Stimulated activated CD8-positive, alpha-beta memory T cell treated with anti-CD3 and anti-CD28 coated beads, Interleukin-7, amount 100 ng/mL, for 48 hours (primary cell): ENCODE results near the gene ITPK1.

Source experiments
- DNase-seq, 2 donors: peaks; one replicate each; pipeline ENCODE4 v3.0.0-alpha.2; 2020; ENCODE audit warnings: low read depth in 1 of 2; ENCODE audit errors: extremely low read depth in 1 of 2

The ITPK1 gene

DNA sequence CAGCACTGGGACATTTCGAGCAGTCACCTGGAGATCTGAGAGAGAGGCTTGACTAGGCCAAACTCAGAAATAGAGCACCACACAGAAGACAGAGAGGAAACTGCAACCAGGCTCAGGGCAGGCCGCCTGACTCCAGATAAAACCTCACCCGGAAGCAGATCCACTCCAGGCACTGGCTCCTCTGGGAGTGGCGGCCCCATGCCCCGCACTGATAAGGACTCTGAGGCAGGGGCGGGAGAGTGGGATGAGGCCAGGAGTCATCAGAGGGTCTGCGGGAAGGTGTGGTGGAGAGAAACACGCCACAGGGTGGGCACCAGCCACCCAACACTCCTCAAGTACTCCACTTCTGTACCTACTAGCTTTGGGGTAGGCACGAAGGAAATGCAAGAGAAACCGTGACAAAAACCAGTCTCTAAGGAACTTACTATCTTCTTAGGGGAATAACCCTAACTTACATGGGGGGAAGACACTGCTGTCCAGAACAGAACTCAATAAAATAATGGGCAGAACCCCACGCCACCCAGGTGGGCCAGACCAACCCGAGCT lies 121.5 kb downstream of the ITPK1 start:
- no peak for DNase-seq

DNA sequence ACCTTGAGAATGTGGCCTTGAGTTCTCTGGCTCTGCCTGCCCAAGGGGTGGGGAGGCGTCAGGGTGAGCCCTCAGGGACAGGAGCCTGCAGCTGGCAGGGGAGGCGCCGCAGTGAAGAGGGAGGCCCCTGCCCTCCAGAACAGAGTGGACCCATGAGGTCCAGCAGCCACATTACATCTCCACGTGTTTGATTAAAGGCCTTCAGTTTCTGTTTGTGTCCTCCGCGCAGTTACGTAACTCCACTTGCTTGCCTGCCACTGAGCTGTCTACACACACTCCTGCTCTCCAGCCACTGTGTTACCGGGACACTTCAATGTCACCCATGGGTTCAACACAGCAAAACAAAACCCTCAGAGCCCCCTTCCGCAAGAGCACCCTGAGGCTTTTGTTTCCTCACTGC lies 122.4 kb downstream of the ITPK1 start:
- DNase-seq = no peak

DNA sequence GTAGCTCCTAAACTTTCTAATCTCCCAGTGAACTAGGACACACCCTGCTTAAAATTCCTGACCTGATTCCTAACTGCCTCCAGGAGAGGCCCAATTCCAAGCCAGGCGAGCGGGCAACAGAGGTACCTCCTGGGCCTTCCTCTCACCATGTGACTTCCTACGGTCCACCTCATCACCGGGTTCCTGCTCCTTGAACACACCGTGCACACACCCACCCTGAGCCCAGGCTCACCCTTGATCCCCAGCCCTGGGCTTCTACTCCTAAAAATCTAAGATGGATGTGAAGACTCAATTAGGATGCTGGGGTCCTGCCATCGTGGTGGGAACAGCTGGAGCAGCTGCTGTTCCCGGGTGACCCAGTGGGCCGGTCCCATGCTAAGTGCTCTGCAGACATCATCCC lies 124.2 kb downstream of the ITPK1 start:
- no peak for DNase-seq

DNA sequence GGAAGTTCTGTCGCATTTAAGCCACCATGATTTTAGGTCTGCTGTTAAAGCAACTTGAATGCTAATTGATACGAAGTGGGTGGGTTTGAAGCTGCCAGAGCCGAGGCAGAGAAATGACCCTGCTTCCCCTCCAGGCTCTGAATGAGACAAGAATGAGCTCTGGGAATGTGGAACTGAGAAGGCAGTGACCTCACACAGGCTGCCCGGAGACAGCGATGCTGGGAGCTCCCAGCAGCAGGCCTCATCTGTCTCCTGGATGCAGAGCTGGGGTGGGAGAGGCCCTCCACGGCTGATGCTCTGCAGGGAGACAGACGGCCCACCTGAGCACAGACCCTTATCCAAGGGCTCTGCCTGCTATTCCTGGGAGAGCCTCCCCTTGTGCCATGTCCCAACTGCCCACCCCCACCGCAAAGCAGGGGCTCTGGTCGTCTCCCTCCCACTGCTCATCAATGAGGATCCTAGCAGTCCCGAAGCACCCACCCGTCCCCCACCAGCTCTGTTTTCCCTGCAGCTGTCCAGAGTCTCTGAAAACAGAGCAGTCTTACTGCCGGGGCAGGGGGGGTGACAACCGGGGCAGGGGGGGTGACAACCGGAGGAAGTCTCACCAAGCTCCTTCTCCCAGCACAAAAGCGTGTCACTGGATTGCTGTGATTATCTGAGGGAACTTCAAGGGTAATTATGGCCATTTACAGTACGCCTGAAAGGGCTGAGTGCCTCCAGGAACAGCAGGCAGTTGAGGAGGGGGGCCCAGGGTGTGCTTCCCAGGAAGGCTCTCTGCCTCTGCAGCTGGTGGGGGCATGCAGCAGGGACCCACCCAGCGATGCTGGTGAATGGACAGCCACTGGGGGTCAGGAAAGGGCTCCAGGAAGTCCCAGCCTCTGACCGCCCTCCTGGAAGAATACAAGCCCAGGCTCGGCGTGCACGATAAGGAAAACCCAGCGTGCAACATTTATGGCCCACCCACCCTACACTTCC lies 125.0 kb downstream of the ITPK1 start:
- no peak for DNase-seq

DNA sequence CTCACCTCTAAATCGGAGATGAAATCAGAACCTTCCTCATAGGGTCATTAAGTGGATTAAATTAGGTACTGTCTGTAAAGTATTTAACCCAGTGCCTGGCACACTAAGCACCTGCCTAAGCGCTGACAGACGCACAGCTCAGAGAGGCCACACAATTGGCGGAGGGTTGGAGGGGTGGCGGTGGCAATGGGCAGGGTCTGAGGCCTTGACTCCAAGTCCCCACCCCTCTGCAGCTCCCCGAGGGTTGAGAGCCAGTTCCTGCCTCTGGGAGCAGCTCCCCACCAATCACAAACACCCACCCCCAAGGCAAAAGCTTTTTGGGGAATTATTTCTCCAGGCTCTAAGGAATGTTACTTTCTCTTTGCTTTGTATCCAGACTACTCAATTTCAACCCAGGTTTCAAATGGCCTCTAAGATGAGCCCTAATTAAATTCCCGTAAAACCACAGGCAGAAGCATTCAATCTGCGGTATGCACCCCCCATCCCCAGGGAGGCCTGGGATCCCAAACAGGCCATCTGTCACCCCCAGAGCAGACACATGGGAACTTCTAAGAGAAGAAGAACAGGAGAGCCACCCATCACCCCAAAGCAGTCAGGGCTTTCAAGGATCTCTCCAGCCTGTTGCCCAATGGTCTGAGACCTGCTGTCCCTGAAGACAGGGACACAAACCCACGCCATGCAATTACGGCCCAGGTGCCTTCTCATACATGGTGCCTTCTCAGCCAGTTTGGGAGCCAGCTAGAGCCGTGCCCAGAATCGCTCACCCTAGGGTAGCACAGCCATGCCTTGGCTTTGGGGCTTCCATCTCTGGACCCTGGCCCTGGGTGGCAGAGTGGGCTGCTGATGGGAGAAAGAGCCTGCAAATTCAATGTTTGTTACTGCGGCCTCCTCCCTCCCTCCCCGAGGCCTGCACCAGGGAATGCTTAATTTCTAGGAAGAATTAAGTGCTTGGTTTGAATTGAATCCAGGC lies 126.7 kb downstream of the ITPK1 start:
- DNase-seq = no peak

DNA sequence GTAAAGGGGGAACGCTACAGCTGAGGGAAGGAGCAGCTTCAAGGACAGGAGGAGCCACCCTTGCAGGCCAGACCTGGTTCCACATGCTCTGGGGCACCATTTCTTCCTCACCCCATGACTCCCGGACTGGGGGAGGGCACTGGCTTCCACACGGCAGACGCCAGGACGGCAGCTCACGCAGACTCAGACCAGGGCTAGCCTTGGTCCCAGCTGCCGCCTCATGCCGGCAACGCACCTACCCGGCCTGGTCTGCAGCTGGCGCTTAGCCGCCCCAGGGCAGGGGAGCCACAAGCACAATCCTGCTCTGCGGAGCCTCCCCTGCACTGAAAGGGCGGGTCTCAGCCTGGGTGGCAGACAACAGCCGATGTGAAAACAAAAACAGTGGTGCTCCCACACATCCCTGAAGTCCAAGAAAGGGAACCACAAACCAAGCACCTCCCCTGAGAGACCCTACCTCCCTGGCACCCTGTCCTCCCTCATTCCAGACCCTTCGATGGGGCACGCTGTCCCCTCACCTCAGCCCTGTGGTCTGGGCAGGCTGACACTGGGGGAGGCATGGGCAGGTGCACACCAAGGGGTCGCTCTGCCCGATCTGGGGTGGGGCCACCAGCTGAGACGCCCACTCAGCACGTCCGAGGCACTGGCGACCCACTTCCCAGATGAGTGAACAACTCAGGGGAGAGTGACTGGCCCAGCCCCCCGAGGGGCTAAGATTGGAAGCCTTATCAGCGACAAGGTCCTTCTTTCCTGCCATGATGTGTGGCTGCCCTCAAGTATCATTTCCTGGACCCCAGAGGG lies 127.8 kb downstream of the ITPK1 start:
- no peak for DNase-seq

DNA sequence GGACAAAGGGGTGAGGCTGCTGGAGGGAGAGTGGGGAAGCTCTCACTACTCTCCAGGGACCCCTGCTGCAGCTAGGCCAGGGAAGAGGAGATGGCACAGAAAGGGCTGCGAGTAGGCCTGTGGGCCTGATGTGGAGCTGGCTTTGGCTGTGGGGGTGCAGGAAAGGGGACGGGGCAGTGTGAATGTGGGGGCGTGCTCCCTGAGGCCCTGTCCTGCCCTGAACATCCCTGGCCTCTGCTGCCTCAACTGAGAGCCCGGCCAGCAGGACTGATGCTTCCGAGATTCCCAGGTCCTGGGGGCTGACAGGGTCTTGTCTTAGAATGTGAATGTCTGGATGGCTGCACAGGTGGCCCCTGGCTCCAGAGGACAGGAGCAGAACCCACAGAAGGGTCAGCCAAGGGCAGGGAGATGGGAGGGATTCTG lies 128.6 kb downstream of the ITPK1 start:
- no peak for DNase-seq

DNA sequence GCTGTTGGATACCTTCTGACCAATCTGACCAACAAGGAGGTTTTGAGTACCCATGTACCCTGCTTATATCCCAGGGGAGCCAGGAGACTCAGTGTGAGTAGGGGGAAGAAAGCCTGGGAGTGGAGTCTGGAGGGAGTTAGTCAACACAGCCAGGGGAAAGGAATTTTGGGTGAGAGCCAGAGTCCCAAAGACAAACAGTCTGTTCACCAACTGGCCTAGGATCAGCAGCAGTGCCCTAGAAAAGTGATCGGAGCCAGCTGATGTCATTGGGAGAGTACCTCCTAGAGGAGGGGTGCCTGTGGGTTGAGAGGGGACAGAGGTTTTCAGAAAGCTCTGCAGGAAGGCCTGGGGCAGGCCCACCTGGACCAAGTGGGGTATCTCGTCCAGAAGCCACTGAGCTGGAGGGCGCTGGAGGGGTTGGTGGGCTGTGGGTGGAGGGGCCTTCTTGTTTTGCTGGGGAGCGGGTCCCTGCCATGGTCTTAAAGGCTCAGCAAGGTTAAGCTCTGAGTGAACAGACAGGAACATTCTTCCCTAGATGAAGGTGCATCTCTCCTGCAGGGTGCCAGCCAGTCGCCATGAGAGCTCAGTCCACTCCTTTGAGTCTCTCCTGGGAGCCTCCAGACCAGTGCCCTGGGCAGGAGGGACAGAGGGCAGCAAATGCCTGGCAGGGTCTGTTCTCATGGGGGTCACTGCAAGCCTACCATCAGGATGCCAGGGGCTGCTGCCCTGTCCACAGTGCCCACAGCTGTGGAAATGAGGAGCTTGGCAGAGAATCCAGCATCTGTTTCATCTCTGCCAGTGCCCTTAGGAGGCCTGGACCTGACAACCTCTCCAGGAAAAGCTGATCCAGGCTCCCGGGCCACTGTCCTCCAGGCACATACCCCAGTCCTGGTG lies 129.2 kb downstream of the ITPK1 start:
- DNase-seq = no peak

DNA sequence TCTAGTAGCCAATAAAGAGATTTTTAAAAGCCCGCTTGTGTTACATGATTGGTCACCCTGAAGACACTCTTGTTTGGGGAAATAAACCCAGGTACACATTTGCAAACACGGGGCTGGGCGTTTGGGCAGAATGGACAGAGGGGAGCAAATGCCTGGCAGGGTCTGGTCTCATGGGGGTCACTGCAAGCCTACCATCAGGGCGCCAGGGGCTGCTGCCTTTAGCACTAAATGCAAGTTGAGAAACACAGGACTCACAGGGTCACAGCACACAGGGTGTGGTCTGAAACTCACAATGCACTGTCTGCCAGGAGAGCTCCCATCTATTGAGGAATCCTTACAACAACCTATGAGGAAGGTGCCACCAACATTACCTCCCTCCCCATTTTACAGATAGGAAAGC lies 130.2 kb downstream of the ITPK1 start:
- DNase-seq = no peak

DNA sequence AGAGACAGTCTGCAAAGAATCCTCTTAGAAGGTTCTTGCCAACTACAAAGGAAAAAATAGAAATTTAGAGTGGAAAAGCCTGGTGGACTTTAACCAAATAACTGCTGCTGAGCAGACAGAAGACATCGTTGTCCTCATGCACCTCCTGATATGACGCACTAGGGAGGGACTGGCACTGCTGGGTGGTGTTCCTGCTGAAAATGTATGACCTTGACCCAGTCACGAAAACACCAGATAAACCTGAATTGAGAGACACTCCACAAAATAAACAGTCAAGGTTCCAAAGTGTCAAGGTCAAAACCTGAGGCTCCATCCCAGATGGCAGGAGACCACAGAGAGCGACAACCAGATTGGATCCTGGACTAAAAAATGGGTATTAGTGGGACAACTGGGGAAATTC lies 130.8 kb downstream of the ITPK1 start:
- no peak for DNase-seq

DNA sequence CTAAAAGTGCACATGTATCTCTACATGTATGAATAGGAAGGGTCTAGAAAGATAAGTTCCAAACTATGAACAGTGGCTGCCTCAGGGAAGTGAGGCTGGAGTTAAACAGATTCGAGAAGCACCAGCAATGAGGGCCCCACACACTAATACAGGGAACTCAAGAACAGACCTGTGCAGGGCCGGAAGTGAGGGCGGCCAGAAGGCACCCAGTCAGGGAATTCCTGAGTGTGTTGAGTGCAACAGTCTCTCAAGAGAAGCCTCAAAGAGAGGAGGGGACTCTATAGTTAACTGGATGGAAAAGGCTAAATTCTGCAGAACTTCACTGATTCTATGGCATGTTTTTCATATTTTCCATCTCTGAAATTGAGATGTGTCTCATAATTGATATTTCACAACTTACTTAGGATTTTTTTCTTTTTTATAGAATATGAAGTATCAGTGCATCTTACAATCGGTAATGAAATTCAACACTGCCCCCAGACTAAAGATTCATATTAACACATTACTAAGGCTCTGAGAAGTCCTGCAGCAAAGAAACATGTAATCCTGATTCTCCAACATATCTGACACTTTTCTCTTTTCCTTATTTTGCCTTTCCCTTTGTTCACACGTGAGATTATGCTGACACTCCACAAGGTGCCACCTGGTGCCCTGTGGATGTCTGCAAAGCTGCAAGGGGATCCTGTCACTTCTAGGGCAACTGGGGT lies 131.5 kb downstream of the ITPK1 start:
- no peak for DNase-seq

DNA sequence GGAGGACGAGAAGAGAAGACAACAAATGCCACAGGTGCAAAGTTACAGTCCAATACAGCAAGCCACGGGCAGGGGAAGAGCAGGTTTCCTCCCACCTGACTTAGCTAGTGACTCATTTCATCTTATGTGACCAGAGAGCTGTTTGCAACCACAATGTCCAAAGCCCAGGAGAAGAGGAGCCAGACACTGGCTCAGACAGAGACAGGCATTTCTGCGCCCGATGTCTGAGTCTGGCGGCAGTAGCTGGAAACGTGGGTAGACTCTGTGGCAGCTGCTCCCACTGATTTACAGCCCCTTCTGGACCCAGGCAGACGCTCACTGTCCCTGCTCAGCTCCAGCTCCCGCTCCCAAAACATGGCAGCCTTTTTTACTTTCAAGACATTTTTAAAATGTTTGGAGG lies 132.8 kb downstream of the ITPK1 start:
- DNase-seq = no peak

DNA sequence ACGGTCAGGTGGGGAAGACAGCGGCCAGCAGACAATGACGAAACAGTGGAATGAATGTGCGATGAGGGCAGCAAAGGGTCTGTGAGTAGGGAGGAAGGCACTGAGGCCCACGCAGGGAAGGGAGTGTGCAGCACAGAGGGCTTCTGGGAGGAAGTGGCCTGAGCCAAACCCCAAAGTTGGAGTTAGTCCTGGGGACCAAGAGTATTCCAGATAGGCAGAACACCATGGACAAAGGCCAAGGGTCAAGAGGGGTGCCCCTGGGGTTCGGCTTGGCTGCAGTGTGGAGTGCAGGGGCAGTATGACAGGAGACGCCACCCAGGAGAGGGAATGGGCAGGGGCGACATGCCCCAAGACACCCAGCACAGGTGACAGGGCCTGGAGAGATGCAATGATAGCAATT lies 134.0 kb downstream of the ITPK1 start:
- no peak for DNase-seq

DNA sequence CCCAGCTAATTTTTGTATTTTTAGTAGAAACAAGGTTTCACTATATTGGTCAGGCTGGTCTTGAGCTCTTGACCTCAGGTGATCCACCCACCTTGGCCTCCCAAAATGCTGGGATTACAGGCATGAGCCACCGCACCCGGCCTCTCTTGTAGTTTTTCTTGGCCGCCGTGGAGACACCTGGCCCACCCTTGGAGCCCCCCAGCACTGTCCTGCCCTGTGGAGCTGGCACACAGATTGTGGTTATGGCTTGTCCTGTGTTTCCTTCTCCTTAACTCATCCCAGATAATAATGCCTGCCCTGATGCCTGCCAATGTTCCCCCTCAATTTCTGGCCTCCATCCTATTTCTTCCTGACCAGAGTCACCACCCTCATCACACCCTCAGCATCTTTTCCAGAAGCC lies 134.9 kb downstream of the ITPK1 start:
- DNase-seq = no peak

DNA sequence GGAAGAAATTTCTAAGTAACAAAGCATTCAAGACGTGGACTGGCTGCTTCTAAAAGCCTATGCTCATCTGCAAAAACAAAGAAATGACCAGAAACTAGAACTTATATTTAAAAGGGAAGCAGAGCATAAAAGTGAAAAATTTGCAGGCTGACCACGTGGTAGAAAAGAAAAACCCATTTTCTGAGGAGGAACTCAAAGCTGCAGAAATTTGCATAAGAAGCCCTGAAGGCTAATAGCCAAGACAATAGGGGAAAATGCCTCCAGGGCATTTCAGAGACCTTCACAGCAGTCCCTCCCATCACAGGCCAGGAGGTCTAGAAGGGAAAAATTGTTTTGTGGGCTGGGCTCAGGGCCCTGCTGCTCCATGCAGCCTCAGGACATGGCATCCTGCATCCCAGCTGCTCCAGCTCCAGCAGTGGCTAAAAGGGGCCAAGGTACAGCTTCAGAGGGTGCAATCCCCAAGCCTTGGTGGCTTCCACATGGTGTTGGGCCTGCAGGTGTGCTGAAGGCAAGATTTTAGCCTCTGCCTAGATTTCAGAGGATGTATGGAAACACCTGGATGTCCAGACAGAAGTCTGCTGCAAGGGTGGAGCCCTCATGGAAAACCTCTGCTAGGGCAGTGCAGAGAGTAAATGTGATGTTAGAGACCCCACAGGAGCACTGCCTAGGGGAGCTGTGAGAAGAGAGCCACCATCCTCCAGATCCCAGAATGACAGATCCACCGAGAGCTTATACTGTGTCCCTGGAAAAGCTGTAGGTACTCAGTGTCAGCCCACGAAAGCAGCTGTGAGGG lies 137.3 kb downstream of the ITPK1 start:
- DNase-seq = no peak

DNA sequence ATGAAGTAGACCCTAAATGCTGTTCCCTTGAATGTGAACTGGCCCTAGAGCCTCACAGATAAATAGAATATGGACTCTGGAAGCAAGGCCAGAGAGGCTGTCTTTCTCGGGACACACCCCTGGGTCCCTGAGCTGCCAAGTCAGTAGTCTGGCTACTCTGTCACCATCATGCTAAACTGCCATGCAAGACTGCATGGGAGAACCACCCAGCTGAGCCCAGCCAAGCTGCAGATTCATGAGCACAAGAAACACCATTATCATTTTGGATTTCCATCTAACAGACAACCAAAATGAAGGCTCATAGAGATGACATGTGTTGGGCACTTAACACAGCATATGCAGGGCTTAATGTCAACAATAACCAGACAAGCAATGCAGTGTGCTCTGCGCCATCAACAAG lies 139.5 kb downstream of the ITPK1 start:
- no peak for DNase-seq

DNA sequence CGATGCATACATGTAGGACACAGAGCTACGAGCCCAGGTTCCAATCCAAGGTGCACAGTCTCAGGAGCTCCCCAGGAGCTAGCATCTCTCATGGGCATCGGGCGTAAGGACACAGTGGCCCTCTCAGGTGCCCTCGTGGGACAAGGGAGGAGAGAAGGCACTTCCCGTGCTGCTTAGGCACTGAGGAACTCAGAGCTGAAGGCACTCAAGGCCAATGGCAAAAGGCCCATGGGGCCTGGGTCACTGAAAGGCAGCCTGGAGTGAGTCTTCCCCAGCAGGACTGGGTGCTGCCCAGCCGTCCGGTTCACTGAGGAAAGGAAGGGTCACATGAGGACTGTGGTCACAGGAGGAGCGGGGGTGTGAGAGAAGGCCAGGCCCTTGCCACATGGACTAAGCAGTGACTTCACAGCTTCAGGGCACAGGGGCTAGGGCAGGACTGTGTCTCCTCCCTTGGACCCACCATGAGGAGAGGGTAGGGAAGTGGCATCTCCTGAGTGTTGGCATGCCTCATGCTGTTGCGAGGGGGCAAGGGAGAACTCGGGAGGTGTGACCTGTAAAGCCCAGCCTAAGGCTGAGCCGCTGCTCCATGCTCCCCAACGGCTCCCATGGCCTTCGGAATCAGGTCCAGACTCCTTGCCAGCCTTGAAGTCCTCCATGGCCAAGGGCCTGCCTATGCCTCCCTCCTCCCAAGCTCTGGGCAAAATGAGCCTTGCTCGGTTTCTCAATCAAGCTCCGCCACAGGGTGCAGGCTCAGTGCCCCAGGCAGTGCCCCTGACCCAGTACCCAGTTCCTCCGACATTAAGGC lies 141.0 kb downstream of the ITPK1 start:
- DNase-seq = no peak
